ENCODE results near the gene SPTLC3.
"Not testable (repeated sequence)": the region's sequence is repeated elsewhere in the genome, so short reads cannot be mapped to it uniquely, and the experiment has no call there.

SPTLC3 gene

DNA sequence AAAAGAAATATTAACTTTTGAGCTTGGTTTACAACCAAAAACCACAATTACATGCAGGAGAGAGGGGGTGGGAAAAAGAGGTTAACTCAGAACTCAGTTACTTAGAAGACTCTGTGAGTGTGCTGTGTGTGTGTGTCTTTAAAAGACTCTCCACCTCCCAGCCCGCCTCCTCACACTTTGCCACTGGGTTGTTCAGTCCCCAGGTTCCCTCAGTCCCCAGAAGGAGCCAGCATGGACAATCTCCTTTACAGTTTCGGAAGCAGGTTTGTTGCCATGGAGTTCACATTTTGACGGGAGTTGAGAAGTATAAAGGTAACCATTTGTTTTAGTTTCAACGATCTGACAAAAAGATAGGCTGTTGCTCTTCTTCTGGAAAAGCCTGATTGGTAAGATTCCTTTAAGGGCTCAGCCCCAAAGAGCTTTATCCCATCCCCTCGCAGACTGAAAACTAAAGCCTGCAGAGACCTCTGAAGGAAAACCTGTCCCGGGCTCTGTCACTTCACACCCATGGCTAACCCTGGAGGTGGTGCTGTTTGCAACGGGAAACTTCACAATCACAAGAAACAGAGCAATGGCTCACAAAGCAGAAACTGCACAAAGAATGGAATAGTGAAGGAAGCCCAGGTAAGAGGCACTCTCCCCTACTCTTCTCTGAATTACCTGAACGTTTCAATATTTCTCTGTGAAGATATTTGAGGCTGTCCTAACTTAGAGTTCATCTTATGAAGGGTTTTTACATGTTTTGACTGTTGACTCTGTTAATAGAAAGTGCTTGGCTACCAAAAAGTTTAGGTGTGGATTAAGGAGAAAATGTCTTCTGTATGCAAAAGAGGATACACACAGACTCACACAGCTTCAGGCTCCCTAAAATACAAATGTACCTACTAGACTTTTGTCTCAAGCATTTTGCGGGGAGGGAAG is at the start of gene SPTLC3:
SPTLC3 (plus strand) TSS at position 212 of the 921 bp plus-strand sequence; CDS start at position 508, 296 bp downstream.
- DNase-seq, result no peak

- DNase-seq, result no peak
These were observed 47.0 kb upstream of the SPTLC3 start for GRCh38 chr20:12961725-12962124.

DNA sequence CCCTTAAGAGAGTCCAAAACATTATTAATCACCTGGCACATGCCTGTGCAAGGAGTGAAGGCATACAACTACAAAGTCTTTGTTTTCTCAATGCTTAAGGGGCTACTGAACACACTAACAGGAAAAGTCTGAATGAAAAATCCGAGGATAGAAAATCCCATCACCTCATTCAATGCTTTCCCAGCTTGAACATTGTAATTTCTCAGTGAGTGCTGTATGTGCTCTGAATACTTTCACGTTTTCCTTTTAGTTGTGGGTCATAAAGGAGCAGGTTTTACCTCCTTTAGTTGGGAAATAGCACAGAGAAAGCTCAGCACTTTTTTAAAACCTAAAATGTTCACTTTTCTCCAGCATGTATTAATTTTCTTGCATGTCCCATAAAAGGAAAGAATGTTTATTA is 45.9 kb upstream of the SPTLC3 start:
- no peak for DNase-seq

DNA sequence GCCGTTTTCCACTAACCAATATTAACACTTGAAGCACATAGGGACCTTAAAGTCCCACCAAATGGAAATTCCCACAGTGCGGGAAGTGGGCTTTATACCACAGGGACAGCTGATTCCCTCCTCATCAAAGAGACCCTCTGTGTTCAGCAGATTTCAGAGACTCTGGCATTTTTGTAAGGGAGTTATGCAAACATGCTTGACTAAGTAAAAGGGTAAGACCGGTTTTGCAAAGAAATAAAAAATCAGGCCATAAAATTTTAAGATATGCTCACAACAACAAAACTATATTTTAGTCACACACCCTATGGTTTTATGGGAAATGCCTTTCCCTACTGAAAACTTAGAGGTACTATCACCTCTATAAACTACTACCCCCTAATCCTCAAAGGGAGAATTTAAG is 45.4 kb upstream of the SPTLC3 start:
- no peak for DNase-seq

DNA sequence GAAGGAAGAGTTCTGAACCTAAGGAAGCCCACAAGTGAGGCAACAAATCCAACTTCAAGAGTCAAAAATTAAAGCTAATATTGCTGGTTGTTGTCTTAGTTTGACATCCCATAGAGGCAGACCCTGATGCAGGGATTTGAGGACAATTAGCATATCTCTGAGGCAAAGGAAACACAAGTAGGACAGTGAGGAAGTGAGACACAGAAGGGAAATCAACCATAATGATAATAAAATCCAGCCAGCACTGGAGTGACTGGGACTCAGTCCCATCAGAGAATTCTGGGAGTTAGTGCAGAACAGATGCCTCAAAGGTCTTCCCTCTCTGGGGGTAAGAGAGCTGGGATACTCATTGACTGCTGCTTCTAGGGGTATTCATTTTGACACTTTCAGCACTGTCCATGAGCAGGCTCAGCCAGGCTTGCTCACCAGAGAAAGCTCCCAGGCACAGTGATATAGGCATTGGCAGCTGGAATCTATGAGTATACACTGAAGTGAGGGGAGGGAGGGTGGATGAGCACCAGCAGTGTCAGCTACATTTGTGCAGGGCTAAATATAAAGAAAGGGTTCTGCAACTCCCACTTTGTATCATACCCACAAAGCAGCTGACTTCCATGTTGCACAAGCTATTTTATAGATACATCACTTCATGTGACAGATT is 43.4 kb upstream of the SPTLC3 start:
- DNase-seq, result no peak

- no peak for DNase-seq
These were observed 42.9 kb upstream of the SPTLC3 start for GRCh38 chr20:12965870-12966251.

- DNase-seq, result no peak
These were observed 42.2 kb upstream of the SPTLC3 start for GRCh38 chr20:12966468-12967085.

GRCh38 chr20:12967932-12968331 is 40.8 kb upstream of the SPTLC3 start:
- DNase-seq, result no peak

- no peak for DNase-seq
These were observed 40.3 kb upstream of the SPTLC3 start for GRCh38 chr20:12968472-12968871.

DNA sequence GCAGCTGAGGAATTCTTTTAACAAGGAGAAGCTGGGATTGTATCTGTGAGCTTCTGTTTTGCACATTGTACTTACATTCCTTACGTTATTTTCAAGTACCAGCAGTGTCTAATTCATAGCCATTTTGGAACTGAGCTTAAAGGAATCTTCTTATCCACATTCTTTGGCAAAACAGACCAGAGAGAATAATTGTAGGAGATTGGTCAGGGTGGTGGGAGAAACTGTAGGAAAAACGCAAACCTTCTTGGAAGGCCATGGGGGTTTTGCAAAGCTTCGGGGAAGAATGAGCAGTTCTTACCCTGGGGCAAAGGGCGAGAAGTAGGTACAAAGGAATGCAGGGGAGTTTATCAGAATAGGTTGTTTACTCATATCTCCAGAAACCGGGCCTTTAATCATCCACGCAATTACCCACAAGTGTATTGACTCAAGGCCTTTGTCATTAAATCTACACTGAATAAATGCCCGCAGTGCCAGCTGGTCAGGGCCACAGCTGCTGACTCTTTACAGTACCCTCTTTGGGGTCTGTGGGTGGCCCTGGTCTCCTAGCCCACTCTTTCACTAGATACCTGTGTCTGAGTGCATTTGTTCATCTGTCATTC is 39.6 kb upstream of the SPTLC3 start:
- DNase-seq, result no peak

- peak; percentile 6 for DNase-seq
These were observed 38.4 kb upstream of the SPTLC3 start for GRCh38 chr20:12970372-12970821.

DNA sequence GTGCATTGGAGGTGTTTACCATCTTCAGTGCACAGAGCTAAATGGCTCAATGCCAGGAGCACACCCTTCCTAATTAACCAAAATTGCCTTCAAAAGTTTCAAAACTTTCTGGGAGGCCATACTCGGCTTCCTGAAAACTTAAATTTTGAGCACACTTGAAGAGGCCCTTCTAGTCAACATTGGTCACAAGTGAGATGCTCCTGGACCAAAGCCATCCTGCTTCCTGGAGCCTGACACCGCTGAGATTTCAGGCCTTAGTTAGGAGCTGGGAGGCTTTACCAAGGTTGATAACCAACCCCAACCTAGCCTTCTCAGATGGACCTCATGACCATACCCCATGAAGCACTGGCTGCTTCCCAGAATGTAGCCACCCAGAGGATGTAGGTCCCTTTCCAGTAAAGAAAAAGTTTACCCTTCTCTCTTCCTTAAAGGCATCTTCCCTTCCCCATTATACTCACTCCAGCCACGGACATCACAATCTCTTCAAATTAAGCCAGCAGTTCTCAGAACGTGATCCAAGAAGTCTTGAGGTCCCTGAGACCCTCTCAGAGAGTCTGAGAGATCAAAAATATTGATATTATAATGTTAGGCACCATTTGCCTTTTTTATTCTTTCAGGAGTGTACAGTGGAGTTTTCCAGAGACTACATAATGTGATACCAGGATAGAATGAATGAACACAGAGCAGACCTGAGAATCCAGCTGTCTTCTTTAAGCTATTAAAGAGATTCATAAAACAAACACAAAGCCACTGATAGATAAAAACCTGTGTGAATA is 32.8 kb upstream of the SPTLC3 start:
- DNase-seq, result no peak

- DNase-seq, result no peak
These were observed 32.0 kb upstream of the SPTLC3 start for GRCh38 chr20:12976720-12977309.

- no peak for DNase-seq
These were observed 31.2 kb upstream of the SPTLC3 start for GRCh38 chr20:12977328-12978125.

- DNase-seq, result no peak
These were observed 30.7 kb upstream of the SPTLC3 start for GRCh38 chr20:12978126-12978394.

GRCh38 chr20:12978613-12979495 is 29.9 kb upstream of the SPTLC3 start:
- DNase-seq, result no peak

GRCh38 chr20:12979713-12980112 is 29.1 kb upstream of the SPTLC3 start:
- not testable (repeated sequence) for DNase-seq

DNA sequence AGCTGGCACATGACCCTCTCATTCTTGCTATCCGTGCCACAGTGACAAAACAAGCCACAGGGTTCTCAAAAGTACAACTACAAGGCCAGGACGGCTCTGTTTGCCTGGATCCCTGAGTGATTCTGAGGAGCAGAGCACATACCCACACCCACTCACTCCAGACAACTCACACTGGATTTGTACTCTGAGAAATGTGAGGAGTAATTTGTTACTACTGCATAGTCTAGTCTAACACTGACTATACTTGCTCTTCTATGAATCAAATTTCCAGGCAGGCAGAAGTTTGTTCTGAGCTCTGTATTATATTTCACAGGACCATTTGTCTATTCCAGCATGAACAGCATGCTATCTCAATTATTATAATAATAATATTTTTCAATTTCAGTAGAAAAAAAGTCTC is 26.7 kb upstream of the SPTLC3 start:
- no peak for DNase-seq

GRCh38 chr20:12984069-12984765 is 24.6 kb upstream of the SPTLC3 start:
- no peak for DNase-seq

GRCh38 chr20:12984863-12985262 is 23.9 kb upstream of the SPTLC3 start:
- DNase-seq, result no peak

Measured in NCI-H1417 treated with DMSO at 0.1 percent for 48 hours (cell line).